ENCODE measurements around the gene ZNF488. TPM values are rescaled to one million over a fixed set of nuclear protein-coding genes. Genes with fewer than 3 reads are reported as not detected.

The ZNF488 gene
- total RNA-seq, 2 experiments from 2014 or later, result 0.33 to 0.50 TPM

- H3K4me3 Mint-ChIP-seq, result no peak overlapping the region
- no peaks in the 10 kb centered on the region for H3K4me1 Mint-ChIP-seq
- no peaks in the 10 kb centered on the region for H3K27me3 Mint-ChIP-seq
- DNase-seq, result no peak
- no peaks in the 10 kb centered on the region for H3K36me3 Mint-ChIP-seq
- no peak overlapping the region for H3K27ac Mint-ChIP-seq
- H3K9me3 Mint-ChIP-seq, result no peaks in the 10 kb centered on the region
These were observed 29.2 kb downstream of the ZNF488 start for GRCh38 chr10:47354900-47355299.

GRCh38 chr10:47354165-47354564 is 29.9 kb downstream of the ZNF488 start:
- no peak overlapping the region for H3K27ac Mint-ChIP-seq
- H3K36me3 Mint-ChIP-seq, result no peaks in the 10 kb centered on the region
- DNase-seq, result no peak
- no peak overlapping the region for H3K4me3 Mint-ChIP-seq
- no peaks in the 10 kb centered on the region for H3K4me1 Mint-ChIP-seq
- H3K27me3 Mint-ChIP-seq, result no peaks in the 10 kb centered on the region
- no peaks in the 10 kb centered on the region for H3K9me3 Mint-ChIP-seq

- Mint-ChIP-seq H3K36me3 (no peaks in the 10 kb centered on the region), H3K27ac (no peak overlapping the region), H3K9me3 (no peaks in the 10 kb centered on the region), H3K27me3 (no peaks in the 10 kb centered on the region), H3K4me1 (no peaks in the 10 kb centered on the region), H3K4me3 (no peak overlapping the region)
- DNase-seq, result no peak
These were observed 30.7 kb downstream of the ZNF488 start for GRCh38 chr10:47353351-47353750.

GRCh38 chr10:47351899-47352815 is 31.9 kb downstream of the ZNF488 start:
- Mint-ChIP-seq H3K4me1 (no peaks in the 10 kb centered on the region), H3K27me3 (no peaks in the 10 kb centered on the region), H3K36me3 (no peaks in the 10 kb centered on the region)

GRCh38 chr10:47350671-47351640 is 33.1 kb downstream of the ZNF488 start:
- no peak overlapping the region for H3K27ac Mint-ChIP-seq

More at GRCh38 chr10:47351899-47352815, 31.9 kb downstream of the ZNF488 start:
- Mint-ChIP-seq H3K27ac (no peak overlapping the region), H3K4me3 (no peak overlapping the region), H3K9me3 (no peaks in the 10 kb centered on the region)
- DNase-seq, result no peak

GRCh38 chr10:47349941-47350371 is 34.1 kb downstream of the ZNF488 start:
- Mint-ChIP-seq H3K36me3 (no peaks in the 10 kb centered on the region), H3K9me3 (no peaks in the 10 kb centered on the region), H3K27me3 (no peaks in the 10 kb centered on the region), H3K4me3 (no peak overlapping the region), H3K4me1 (no peaks in the 10 kb centered on the region), H3K27ac (no peak overlapping the region)
- DNase-seq, result no peak

More at GRCh38 chr10:47350671-47351640, 33.1 kb downstream of the ZNF488 start:
- no peak for DNase-seq
- Mint-ChIP-seq H3K36me3 (no peaks in the 10 kb centered on the region), H3K4me3 (no peak overlapping the region), H3K4me1 (no peaks in the 10 kb centered on the region), H3K9me3 (no peaks in the 10 kb centered on the region), H3K27me3 (no peaks in the 10 kb centered on the region)

GRCh38 chr10:47349516-47349915 is 34.6 kb downstream of the ZNF488 start:
- no peaks in the 10 kb centered on the region for H3K27me3 Mint-ChIP-seq
- no peak for DNase-seq
- no peaks in the 10 kb centered on the region for H3K9me3 Mint-ChIP-seq
- H3K4me1 Mint-ChIP-seq, result no peaks in the 10 kb centered on the region
- H3K36me3 Mint-ChIP-seq, result no peaks in the 10 kb centered on the region
- H3K27ac Mint-ChIP-seq, result no peak overlapping the region
- no peak overlapping the region for H3K4me3 Mint-ChIP-seq

- H3K4me1 Mint-ChIP-seq, result no peaks in the 10 kb centered on the region
- H3K27ac Mint-ChIP-seq, result no peak overlapping the region
- DNase-seq, result no peak
- H3K36me3 Mint-ChIP-seq, result no peaks in the 10 kb centered on the region
- no peaks in the 10 kb centered on the region for H3K27me3 Mint-ChIP-seq
- H3K9me3 Mint-ChIP-seq, result no peaks in the 10 kb centered on the region
- H3K4me3 Mint-ChIP-seq, result no peak overlapping the region
These were observed 35.2 kb downstream of the ZNF488 start for GRCh38 chr10:47348661-47349470.

- H3K4me1 Mint-ChIP-seq, result no peaks in the 10 kb centered on the region
These were observed 35.9 kb downstream of the ZNF488 start, which contains the start of gene RBP3 for GRCh38 chr10:47348138-47348651. Gene RBP3, plus strand, starts transcription at chr10:47348363. Its CDS starts 122 bp downstream, at chr10:47348485.

GRCh38 chr10:47347303-47347675 is 36.8 kb downstream of the ZNF488 start:
- no peaks in the 10 kb centered on the region for H3K36me3 Mint-ChIP-seq
- H3K27ac Mint-ChIP-seq, result no peak overlapping the region
- H3K4me1 Mint-ChIP-seq, result no peaks in the 10 kb centered on the region
- no peaks in the 10 kb centered on the region for H3K9me3 Mint-ChIP-seq
- DNase-seq, result no peak
- no peaks in the 10 kb centered on the region for H3K27me3 Mint-ChIP-seq
- no peak overlapping the region for H3K4me3 Mint-ChIP-seq

More at GRCh38 chr10:47348138-47348651, 35.9 kb downstream of the ZNF488 start, which contains the start of gene RBP3:
- Mint-ChIP-seq H3K4me3 (no peak within 1 kb of the TSS), H3K27me3 (no peaks in the 10 kb centered on the region), H3K27ac (no peak within 1 kb of the TSS), H3K36me3 (no peaks in the 10 kb centered on the region), H3K9me3 (no peaks in the 10 kb centered on the region)
- DNase-seq, result no peak

GRCh38 chr10:47346581-47347302 is 37.4 kb downstream of the ZNF488 start:
- H3K27me3 Mint-ChIP-seq, result no peaks in the 10 kb centered on the region
- no peaks in the 10 kb centered on the region for H3K36me3 Mint-ChIP-seq
- no peaks in the 10 kb centered on the region for H3K4me1 Mint-ChIP-seq
- no peak overlapping the region for H3K4me3 Mint-ChIP-seq
- H3K27ac Mint-ChIP-seq, result no peak overlapping the region
- H3K9me3 Mint-ChIP-seq, result no peaks in the 10 kb centered on the region
- no peak for DNase-seq

- H3K9me3 Mint-ChIP-seq, result no peaks in the 10 kb centered on the region
- H3K4me3 Mint-ChIP-seq, result no peak overlapping the region
- no peaks in the 10 kb centered on the region for H3K4me1 Mint-ChIP-seq
- no peak overlapping the region for H3K27ac Mint-ChIP-seq
- DNase-seq, result no peak
- H3K27me3 Mint-ChIP-seq, result peaks cover 8% of the 10 kb centered on the region
- H3K36me3 Mint-ChIP-seq, result no peaks in the 10 kb centered on the region
These were observed 38.9 kb downstream of the ZNF488 start for GRCh38 chr10:47344996-47345870.

GRCh38 chr10:47340608-47341170 is 43.4 kb downstream of the ZNF488 start:
- DNase-seq, result peak; percentile 64
- Mint-ChIP-seq H3K9me3 (no peaks in the 10 kb centered on the region), H3K36me3 (no peaks in the 10 kb centered on the region), H3K4me3 (no peak overlapping the region), H3K4me1 (no peaks in the 10 kb centered on the region), H3K27ac (no peak overlapping the region), H3K27me3 (peaks cover 9% of the 10 kb centered on the region)
